GM21825 (cell line): Measurements from ENCODE around the gene MISFA.
A peak's percentile ranks its signal among the peaks of the same experiment; 100 is the strongest.
"Not testable (repeated sequence)": the region's sequence is repeated elsewhere in the genome, so short reads cannot be mapped to it uniquely, and the experiment has no call there.

ENCODE experiments used
- ATAC-seq: cut with Tn5 transposase; IDR thresholded peaks from one replicate; pipeline ENCODE4 v1.9.1; 2021; ENCODE audit warnings: mild to moderate bottlenecking, moderate library complexity; ENCODE audit not compliant: unreplicated experiment

MISFA gene

GRCh38 chr11:18599739-18600230 lies at the start of gene MISFA:
Gene MISFA (plus strand): TSS chr11:18599789. CDS start chr11:18599929, 140 bp downstream.
- no peak for ATAC-seq

- ATAC-seq, result no peak
These were observed 36.4 kb upstream of the MISFA start for GRCh38 chr11:18563090-18563730.

GRCh38 chr11:18564149-18564548 lies 35.4 kb upstream of the MISFA start:
- ATAC-seq, result no peak

GRCh38 chr11:18566406-18566805 lies 33.2 kb upstream of the MISFA start:
- no peak for ATAC-seq

- no peak for ATAC-seq
These were observed 32.5 kb upstream of the MISFA start for GRCh38 chr11:18567081-18567480.

- ATAC-seq, result no peak
These were observed 24.2 kb upstream of the MISFA start for GRCh38 chr11:18575361-18575760.

- no peak for ATAC-seq
These were observed 20.5 kb upstream of the MISFA start for GRCh38 chr11:18578975-18579598.

GRCh38 chr11:18580113-18580766 lies 19.3 kb upstream of the MISFA start:
- ATAC-seq, result no peak

- no peak for ATAC-seq
These were observed 17.8 kb upstream of the MISFA start for GRCh38 chr11:18581825-18582224.

GRCh38 chr11:18588297-18589252 lies 11.0 kb upstream of the MISFA start, which contains the start of gene UEVLD:
Gene UEVLD (minus strand): TSS chr11:18588734. CDS start chr11:18588654, 80 bp downstream.
- peak; percentile 64 for ATAC-seq

GRCh38 chr11:18590571-18590970 lies 9.0 kb upstream of the MISFA start:
- ATAC-seq, result no peak

- not testable (repeated sequence) for ATAC-seq
These were observed 5.5 kb upstream of the MISFA start for GRCh38 chr11:18594088-18594487.

GRCh38 chr11:18594999-18595749 lies 4.4 kb upstream of the MISFA start:
- ATAC-seq, result no peak

GRCh38 chr11:18600915-18601569 lies 1.5 kb downstream of the MISFA start:
- no peak for ATAC-seq

GRCh38 chr11:18608376-18608775 lies 8.8 kb downstream of the MISFA start:
- no peak for ATAC-seq

GRCh38 chr11:18611196-18611595 lies 11.6 kb downstream of the MISFA start:
- no peak for ATAC-seq

GRCh38 chr11:18612394-18612793 lies 12.8 kb downstream of the MISFA start:
- ATAC-seq, result no peak

GRCh38 chr11:18614667-18615066 lies 15.1 kb downstream of the MISFA start:
- no peak for ATAC-seq

- ATAC-seq, result peak; percentile 89
These were observed 16.2 kb downstream of the MISFA start for GRCh38 chr11:18615628-18616392.
